Keratinocyte (primary cell): Measurements from ENCODE around the gene SETD7.

Source experiments
- EZH2 ChIP-seq: IDR thresholded peaks from one replicate; pipeline ENCODE4 v1.6.1; 2012; ENCODE audit warnings: inconsistent platforms, mild to moderate bottlenecking, low read length, moderate library complexity
- TF ChIP-seq, protein P1 (sequence below), 3 experiments: IDR thresholded peaks in 1 of 3; conservative IDR thresholded peaks in 1 of 3; optimal IDR thresholded peaks in 1 of 3; 2 replicates in 2 of 3; 3 replicates in 1 of 3; pipeline versions ENCODE3 to v1.5.1; 2011; ENCODE audit warnings: low read length in 3 of 3, mild to moderate bottlenecking in 3 of 3, moderate library complexity in 2 of 3, control low read depth in 1 of 3, inconsistent platforms in 1 of 3; ENCODE audit not compliant: insufficient read depth in 2 of 3; ENCODE audit errors: extremely low read depth in 1 of 3

DNA sequence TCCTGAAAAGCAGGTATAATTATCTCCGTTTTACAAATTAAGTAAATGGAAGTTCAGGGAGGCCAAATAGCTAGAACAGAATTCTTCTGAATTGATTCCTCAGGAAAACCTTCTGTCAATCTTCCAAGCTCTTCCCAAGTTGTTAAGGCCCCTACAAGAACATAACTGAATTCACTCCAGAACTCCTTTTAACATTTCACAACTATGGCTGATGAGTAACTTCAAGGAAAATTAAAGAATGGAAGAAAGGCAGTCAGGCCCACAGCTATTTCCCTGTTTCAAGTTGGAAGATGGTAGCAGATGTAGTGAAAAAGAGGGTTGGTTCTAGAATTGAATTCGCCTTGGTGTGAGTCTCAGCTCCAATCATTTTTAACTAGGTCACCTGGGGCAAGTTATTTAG, 15.9 kb downstream of the SETD7 start:
- TF ChIP-seq, protein P1, sequence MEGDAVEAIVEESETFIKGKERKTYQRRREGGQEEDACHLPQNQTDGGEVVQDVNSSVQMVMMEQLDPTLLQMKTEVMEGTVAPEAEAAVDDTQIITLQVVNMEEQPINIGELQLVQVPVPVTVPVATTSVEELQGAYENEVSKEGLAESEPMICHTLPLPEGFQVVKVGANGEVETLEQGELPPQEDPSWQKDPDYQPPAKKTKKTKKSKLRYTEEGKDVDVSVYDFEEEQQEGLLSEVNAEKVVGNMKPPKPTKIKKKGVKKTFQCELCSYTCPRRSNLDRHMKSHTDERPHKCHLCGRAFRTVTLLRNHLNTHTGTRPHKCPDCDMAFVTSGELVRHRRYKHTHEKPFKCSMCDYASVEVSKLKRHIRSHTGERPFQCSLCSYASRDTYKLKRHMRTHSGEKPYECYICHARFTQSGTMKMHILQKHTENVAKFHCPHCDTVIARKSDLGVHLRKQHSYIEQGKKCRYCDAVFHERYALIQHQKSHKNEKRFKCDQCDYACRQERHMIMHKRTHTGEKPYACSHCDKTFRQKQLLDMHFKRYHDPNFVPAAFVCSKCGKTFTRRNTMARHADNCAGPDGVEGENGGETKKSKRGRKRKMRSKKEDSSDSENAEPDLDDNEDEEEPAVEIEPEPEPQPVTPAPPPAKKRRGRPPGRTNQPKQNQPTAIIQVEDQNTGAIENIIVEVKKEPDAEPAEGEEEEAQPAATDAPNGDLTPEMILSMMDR (optimal IDR thresholded peaks at IDR 0.05 in 1 of 3, IDR thresholded peaks at IDR 0.05 in 1 of 3, conservative IDR thresholded peaks at IDR 0.05 in 1 of 3; ENCODE audit: extremely low read depth in 1 of 3, insufficient read depth in 2 of 3, low read length in 3 of 3): no peak
- TF ChIP-seq EZH2: no peak
